ENCODE measurements around the gene COL15A1.

Gene COL15A1

DNA sequence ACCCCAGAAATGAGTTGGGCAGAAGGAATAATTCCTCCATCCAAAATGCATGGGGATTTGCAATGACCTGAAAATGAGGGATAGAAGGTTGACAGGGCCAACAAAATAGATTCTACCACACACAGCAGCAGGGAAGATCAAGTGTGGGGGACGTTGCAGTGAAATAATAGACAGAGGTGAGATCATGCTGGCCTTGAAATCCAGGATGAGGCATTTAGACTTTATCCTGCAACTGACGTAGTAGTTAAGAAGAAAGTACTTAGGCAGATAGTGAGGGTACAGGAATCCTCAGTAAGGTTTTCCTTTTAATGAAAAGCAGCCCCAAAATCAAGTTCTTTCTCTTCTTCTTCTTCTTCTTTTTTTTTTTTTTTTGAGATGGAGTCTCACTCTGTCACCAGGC, 129.6 kb downstream of the COL15A1 start:
- no peak for DNase-seq (ENCODE audit: low read depth in 2 of 2)
- H3K4me3 ChIP-seq (replicated peaks in 1 of 2; ENCODE audit: low read depth in 2 of 2, low read length in 2 of 2), result no peak overlapping the region
- TF ChIP-seq, protein P1, sequence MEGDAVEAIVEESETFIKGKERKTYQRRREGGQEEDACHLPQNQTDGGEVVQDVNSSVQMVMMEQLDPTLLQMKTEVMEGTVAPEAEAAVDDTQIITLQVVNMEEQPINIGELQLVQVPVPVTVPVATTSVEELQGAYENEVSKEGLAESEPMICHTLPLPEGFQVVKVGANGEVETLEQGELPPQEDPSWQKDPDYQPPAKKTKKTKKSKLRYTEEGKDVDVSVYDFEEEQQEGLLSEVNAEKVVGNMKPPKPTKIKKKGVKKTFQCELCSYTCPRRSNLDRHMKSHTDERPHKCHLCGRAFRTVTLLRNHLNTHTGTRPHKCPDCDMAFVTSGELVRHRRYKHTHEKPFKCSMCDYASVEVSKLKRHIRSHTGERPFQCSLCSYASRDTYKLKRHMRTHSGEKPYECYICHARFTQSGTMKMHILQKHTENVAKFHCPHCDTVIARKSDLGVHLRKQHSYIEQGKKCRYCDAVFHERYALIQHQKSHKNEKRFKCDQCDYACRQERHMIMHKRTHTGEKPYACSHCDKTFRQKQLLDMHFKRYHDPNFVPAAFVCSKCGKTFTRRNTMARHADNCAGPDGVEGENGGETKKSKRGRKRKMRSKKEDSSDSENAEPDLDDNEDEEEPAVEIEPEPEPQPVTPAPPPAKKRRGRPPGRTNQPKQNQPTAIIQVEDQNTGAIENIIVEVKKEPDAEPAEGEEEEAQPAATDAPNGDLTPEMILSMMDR (IDR thresholded peaks at IDR 0.05; ENCODE audit: low read depth, low read length), result no peak

DNA sequence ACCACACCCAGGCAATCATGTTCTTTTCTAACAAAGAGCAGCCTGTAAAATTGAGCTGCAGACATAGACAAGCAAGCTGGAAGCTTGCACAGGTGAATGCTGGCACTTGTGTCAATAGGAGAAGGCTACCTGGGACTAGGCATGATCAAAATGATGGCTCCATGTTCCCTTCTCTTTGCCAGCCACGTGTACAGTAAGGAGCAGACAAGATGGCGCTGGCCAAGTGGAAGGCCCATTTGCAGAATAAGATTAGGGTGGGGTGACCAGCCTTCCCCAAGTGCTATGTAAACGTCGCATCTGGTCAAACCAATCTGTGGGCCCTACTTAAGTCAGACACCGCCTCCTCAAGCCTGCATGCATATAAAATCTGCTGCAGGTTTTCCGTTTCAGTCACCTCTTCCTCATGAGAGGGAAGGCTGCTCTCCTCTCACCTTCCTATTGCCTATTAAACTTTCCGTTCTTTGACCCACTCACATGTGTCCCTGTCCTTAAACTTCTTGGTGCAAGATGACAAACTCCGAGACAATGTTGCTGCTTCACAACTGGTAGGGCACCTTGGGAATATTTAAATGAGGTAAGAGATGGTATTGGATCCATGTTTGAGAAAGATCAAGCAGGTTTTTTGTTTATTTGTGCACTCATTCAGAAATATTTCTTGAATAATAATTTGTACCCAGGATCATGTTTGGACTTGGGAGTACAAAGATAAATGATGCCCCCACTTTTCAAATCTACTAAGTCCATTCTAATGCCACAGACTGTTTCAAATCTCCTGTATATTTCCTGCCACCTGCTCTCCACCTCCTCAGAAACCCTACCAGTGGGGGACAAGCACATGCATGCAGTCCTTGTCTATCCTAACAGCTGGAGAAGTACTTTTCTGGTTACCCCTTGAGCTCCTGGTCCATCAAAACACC, 130.5 kb downstream of the COL15A1 start:
- no peak overlapping the region for H3K4me3 ChIP-seq (replicated peaks in 1 of 2; ENCODE audit: low read depth in 2 of 2, low read length in 2 of 2)
- TF ChIP-seq, protein P1 (IDR thresholded peaks at IDR 0.05; ENCODE audit: low read depth, low read length), result no peak
- no peak for DNase-seq (ENCODE audit: low read depth in 2 of 2)

DNA sequence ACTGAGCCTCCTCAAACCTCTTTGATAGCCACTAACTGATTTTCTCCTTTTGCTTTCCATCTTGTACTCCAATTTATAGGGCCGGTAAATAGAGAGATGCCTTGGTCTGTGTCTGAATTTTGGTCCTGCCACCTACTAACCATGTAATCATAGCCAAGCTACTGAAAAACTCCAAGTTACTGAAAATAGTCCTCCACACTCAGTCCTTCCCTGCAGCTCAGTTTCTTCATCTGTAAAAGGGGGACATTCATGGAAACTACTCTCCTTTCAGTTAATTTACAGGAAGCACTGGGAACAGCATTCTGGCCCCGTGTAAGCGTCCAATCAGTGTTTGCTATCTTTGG, 131.2 kb downstream of the COL15A1 start:
- no peak for DNase-seq (ENCODE audit: low read depth in 2 of 2)
- TF ChIP-seq, protein P1 (IDR thresholded peaks at IDR 0.05; ENCODE audit: low read depth, low read length), result no peak
- H3K4me3 ChIP-seq (replicated peaks in 1 of 2; ENCODE audit: low read depth in 2 of 2, low read length in 2 of 2), result no peak overlapping the region

DNA sequence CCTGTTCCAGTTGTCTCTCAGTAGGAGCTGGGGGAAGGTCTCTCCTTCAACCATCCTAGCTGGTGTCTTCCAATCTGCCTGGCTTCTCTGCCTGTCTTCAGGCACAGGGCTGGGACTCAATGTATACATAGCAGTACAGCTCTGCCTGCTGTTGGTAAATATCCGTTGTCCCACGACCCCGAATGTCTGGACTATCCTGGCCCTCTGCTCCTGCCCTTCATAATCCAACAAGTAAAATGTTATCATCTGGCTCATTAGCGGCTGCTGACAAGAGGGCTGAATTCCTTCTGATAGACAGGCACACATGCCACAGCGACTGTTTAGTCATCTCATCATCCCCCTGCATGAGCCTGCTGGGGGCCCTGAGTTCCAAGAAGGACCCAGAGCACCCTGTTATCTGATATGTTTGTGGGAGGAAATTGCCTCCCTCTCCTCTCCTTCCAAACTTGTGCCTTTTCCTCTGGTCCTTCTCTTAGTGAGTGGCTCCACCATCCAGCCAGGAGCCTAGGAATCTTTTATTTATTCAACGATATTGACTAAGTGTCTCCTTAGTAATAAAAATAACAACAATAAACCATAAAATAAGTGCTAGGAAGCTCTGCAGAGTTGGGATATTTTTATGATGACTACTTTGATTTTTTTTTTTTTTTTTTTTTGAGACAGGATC, 131.7 kb downstream of the COL15A1 start:
- no peak overlapping the region for H3K4me3 ChIP-seq (replicated peaks in 1 of 2; ENCODE audit: low read depth in 2 of 2, low read length in 2 of 2)
- TF ChIP-seq, protein P1 (IDR thresholded peaks at IDR 0.05; ENCODE audit: low read depth, low read length), result no peak
- DNase-seq (ENCODE audit: low read depth in 2 of 2), result peak; percentile 25 to 69

DNA sequence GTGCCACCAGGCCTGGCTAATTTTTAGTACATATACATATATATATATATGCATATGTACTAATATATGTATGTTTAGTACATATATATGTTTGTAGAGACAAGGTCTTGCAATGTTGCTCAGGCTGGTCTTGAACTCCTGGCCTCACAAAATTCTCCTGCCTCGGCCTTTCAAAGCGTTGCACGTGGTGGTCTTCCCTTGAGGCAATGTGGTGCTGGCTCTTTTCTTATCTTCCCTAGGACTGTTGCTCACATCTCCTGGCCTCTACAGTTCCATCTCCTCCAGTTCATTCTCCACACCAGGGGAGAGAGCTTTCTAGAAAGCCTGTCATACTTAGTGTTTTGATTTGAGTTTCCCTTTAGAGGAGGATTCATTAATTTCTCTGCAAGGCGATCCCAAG, 132.3 kb downstream of the COL15A1 start:
- DNase-seq (ENCODE audit: low read depth in 2 of 2), result no peak
- TF ChIP-seq, protein P1 (IDR thresholded peaks at IDR 0.05; ENCODE audit: low read depth, low read length), result no peak
- H3K4me3 ChIP-seq (replicated peaks in 1 of 2; ENCODE audit: low read depth in 2 of 2, low read length in 2 of 2), result no peak overlapping the region

DNA sequence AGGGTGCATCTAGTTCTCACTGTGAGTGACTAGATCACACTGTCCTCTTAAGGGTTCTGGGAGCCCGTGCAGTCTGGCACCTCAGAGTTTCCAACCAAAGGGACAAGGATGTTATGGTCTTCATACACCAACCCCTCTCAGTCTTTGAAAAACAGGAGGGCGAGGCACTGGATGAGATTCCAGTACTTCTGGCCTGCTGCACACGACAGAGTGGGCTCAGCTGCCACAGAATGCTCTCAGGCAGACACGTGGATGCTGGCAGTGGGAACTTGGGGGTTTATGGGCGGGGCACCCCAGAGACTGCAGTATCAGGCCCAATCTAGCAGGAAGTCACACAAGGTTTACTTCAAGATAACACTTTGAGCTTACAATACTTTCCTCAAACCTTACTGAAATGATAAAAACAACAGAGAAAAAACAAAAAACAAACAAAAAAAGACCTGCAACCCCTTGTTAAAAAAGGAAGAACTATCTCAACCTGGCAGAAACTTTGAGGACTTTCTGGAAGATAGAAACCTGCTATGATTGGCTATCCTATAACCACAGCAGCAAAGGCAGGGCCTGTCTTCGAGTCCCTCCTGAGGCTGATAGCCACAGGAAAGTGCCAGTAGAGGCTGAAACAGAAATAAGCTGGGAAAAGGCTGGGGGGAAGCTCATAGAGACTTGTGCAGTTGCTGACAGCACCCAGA, 132.9 kb downstream of the COL15A1 start:
- TF ChIP-seq, protein P1 (IDR thresholded peaks at IDR 0.05; ENCODE audit: low read depth, low read length), result no peak
- DNase-seq (ENCODE audit: low read depth in 2 of 2), result no peak
- no peak overlapping the region for H3K4me3 ChIP-seq (replicated peaks in 1 of 2; ENCODE audit: low read depth in 2 of 2, low read length in 2 of 2)

Data from cardiac fibroblast (primary cell).